ENCODE measurements around the gene BANP. TPM values are rescaled to one million over a fixed set of nuclear protein-coding genes. Genes with fewer than 3 reads are reported as not detected.
"Not testable (repeated sequence)": the region's sequence is repeated elsewhere in the genome, so short reads cannot be mapped to it uniquely, and the experiment has no call there.

The BANP gene
- total RNA-seq, 1 donor from 2014 or later: 39.1 TPM

DNA sequence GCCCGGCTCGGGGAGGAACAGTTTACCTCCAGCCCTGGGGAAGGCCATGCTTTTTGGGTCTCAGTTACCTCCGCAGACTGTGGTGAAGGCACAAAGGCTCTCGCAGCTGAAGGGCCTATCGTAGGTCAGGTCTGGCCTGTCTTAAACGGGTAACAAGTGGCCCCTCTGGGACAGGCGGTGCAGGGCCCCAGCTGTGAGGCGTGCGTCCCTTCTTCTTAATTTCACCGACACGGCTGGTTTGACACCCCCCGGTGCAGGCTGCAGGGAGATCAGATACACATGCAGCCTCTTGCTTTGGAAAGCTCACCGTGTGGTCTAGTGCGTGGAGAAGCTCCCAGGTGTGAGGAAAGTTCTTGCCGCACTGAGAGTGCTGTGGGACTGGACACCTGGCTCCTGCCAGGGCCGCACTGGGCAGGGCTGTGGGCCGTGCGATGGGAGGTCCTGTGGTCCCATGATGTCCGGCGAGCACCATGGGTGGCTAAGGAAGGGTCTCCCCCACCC lies 162.4 kb downstream of the BANP start:
- TF ChIP-seq, protein P1, sequence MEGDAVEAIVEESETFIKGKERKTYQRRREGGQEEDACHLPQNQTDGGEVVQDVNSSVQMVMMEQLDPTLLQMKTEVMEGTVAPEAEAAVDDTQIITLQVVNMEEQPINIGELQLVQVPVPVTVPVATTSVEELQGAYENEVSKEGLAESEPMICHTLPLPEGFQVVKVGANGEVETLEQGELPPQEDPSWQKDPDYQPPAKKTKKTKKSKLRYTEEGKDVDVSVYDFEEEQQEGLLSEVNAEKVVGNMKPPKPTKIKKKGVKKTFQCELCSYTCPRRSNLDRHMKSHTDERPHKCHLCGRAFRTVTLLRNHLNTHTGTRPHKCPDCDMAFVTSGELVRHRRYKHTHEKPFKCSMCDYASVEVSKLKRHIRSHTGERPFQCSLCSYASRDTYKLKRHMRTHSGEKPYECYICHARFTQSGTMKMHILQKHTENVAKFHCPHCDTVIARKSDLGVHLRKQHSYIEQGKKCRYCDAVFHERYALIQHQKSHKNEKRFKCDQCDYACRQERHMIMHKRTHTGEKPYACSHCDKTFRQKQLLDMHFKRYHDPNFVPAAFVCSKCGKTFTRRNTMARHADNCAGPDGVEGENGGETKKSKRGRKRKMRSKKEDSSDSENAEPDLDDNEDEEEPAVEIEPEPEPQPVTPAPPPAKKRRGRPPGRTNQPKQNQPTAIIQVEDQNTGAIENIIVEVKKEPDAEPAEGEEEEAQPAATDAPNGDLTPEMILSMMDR (conservative IDR thresholded peaks at IDR 0.05): no peak
- Mint-ChIP-seq H3K27me3 (ENCODE audit: low read depth) (peaks cover 11% of the 10 kb centered on the region), H3K9me3 (no peaks in the 10 kb centered on the region), H3K36me3 (ENCODE audit: low read depth) (no peaks in the 10 kb centered on the region), H3K4me1 (peaks cover 8% of the 10 kb centered on the region), H3K27ac (ENCODE audit: unreplicated experiment) (no peak overlapping the region), H3K4me3 (no peak overlapping the region)
- no peak for DNase-seq (ENCODE audit: low read depth, low spot score)

GRCh38 chr16:88114541-88115228 lies 163.5 kb downstream of the BANP start:
- H3K4me3 Mint-ChIP-seq; H3K36me3 Mint-ChIP-seq (ENCODE audit: low read depth); H3K9me3 Mint-ChIP-seq; DNase-seq (ENCODE audit: low read depth, low spot score); H3K27ac Mint-ChIP-seq (ENCODE audit: unreplicated experiment): not testable (repeated sequence)
- Mint-ChIP-seq H3K4me1 (peaks cover 17% of the 10 kb centered on the region), H3K27me3 (ENCODE audit: low read depth) (peaks cover 21% of the 10 kb centered on the region)

GRCh38 chr16:88116121-88116520 lies 164.9 kb downstream of the BANP start:
- H3K27ac Mint-ChIP-seq (ENCODE audit: unreplicated experiment): no peak overlapping the region
- H3K4me3 Mint-ChIP-seq: no peak overlapping the region
- H3K4me1 Mint-ChIP-seq: peaks cover 17% of the 10 kb centered on the region
- DNase-seq (ENCODE audit: low read depth, low spot score): no peak
- H3K9me3 Mint-ChIP-seq: no peaks in the 10 kb centered on the region
- H3K27me3 Mint-ChIP-seq (ENCODE audit: low read depth): peaks cover 24% of the 10 kb centered on the region
- TF ChIP-seq, protein P1 (conservative IDR thresholded peaks at IDR 0.05): no peak
- no peaks in the 10 kb centered on the region for H3K36me3 Mint-ChIP-seq (ENCODE audit: low read depth)

GRCh38 chr16:88117476-88117868 lies 166.2 kb downstream of the BANP start:
- no peak for DNase-seq (ENCODE audit: low read depth, low spot score)
- H3K27me3 Mint-ChIP-seq (ENCODE audit: low read depth): peaks cover 24% of the 10 kb centered on the region
- H3K36me3 Mint-ChIP-seq (ENCODE audit: low read depth): no peaks in the 10 kb centered on the region
- no peak overlapping the region for H3K27ac Mint-ChIP-seq (ENCODE audit: unreplicated experiment)
- no peak overlapping the region for H3K4me3 Mint-ChIP-seq
- H3K9me3 Mint-ChIP-seq: no peaks in the 10 kb centered on the region
- peaks cover 13% of the 10 kb centered on the region for H3K4me1 Mint-ChIP-seq
- TF ChIP-seq, protein P1 (conservative IDR thresholded peaks at IDR 0.05): no peak

- Mint-ChIP-seq H3K27me3 (ENCODE audit: low read depth) (peaks cover 24% of the 10 kb centered on the region), H3K27ac (ENCODE audit: unreplicated experiment) (no peak overlapping the region), H3K36me3 (ENCODE audit: low read depth) (no peaks in the 10 kb centered on the region), H3K4me3 (no peak overlapping the region), H3K4me1 (peaks cover 13% of the 10 kb centered on the region), H3K9me3 (no peaks in the 10 kb centered on the region)
- DNase-seq (ENCODE audit: low read depth, low spot score): no peak
- TF ChIP-seq, protein P1 (conservative IDR thresholded peaks at IDR 0.05): no peak
These were observed 167.1 kb downstream of the BANP start for GRCh38 chr16:88118376-88118775.

DNA sequence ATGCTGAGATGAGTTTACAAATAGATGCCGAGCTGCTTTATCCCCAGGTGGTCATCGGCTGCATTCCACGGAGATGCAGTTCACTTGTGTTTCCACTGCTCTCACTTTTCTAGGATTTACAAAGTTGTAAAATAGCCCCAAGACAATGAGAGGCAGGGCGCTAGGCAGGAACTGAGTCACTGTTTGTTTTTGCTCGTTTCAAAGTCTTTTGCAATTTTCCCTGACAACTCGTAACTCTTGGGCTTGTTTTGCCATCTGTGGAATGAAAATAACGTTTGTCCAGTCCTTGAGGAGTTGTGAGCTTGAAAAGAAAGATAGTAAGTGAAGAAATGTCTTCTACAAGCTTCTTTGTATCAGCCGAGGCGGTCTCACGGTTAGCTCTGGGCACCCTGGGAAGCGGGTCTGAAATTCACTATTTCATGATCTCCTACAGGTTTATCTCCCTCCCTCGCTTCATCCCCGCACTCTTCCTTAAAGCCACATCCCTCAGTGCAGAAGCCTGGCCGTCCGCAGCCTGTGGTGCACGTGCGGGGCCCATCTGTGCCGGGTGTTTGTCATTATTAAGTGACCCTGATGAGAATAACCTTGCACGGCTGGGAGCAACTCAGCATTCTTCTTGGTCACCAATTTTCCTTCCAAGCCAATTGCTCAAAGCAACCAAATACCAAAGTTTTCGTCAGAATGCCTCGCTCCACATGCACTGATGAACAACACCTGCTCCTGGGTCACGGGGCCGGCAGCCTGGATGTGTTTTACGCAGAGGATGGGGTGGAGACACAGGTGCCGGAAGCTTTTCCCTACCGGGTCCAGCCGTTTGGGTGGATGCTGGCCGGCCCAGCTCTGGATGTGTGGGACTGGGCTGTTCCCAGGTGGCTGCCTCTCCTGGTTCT lies 167.9 kb downstream of the BANP start:
- not testable (repeated sequence) for H3K27ac Mint-ChIP-seq (ENCODE audit: unreplicated experiment); H3K9me3 Mint-ChIP-seq; H3K4me3 Mint-ChIP-seq; DNase-seq (ENCODE audit: low read depth, low spot score); H3K36me3 Mint-ChIP-seq (ENCODE audit: low read depth)
- Mint-ChIP-seq H3K27me3 (ENCODE audit: low read depth) (peaks cover 24% of the 10 kb centered on the region), H3K4me1 (peaks cover 13% of the 10 kb centered on the region)

- not testable (repeated sequence) for H3K4me3 Mint-ChIP-seq; H3K27ac Mint-ChIP-seq (ENCODE audit: unreplicated experiment); H3K9me3 Mint-ChIP-seq; DNase-seq (ENCODE audit: low read depth, low spot score); H3K36me3 Mint-ChIP-seq (ENCODE audit: low read depth)
- H3K4me1 Mint-ChIP-seq: peaks cover 13% of the 10 kb centered on the region
- peaks cover 24% of the 10 kb centered on the region for H3K27me3 Mint-ChIP-seq (ENCODE audit: low read depth)
These were observed 168.9 kb downstream of the BANP start for GRCh38 chr16:88119881-88120751.
